ENCODE data around the gene MCM8.

Gene MCM8

GRCh38 chr20:5950271-5951031, at the start of gene MCM8, which contains the start of gene TRMT6:
MCM8 (plus strand) TSS chr20:5950652; CDS start chr20:5952016, 1,364 bp downstream.
TRMT6 (minus strand) TSS chr20:5950533; CDS start chr20:5950405, 128 bp downstream.
- peak; percentile 99 for DNase-seq

- DNase-seq = no peak
These were observed 49.5 kb upstream of the MCM8 start for GRCh38 chr20:5900908-5901307.

GRCh38 chr20:5908981-5909380, 41.5 kb upstream of the MCM8 start:
- DNase-seq = no peak

- no peak for DNase-seq
These were observed 40.3 kb upstream of the MCM8 start for GRCh38 chr20:5910186-5910585.

GRCh38 chr20:5913166-5913565, 37.3 kb upstream of the MCM8 start:
- no peak for DNase-seq

GRCh38 chr20:5914859-5915258, 35.6 kb upstream of the MCM8 start:
- no peak for DNase-seq

GRCh38 chr20:5918856-5919625, 31.4 kb upstream of the MCM8 start:
- peak; percentile 34 for DNase-seq

- DNase-seq = no peak
These were observed 30.6 kb upstream of the MCM8 start for GRCh38 chr20:5919626-5920544.

- no peak for DNase-seq
These were observed 29.9 kb upstream of the MCM8 start for GRCh38 chr20:5920581-5920980.

- no peak for DNase-seq
These were observed 27.0 kb upstream of the MCM8 start for GRCh38 chr20:5923493-5923892.

- DNase-seq = no peak
These were observed 24.9 kb upstream of the MCM8 start for GRCh38 chr20:5925551-5925950.

GRCh38 chr20:5927749-5928462, 22.5 kb upstream of the MCM8 start:
- no peak for DNase-seq

- no peak for DNase-seq
These were observed 21.4 kb upstream of the MCM8 start for GRCh38 chr20:5928836-5929715.

GRCh38 chr20:5931411-5931810, 19.0 kb upstream of the MCM8 start:
- DNase-seq = no peak

GRCh38 chr20:5932796-5933195, 17.7 kb upstream of the MCM8 start:
- no peak for DNase-seq

- peak; percentile 49 for DNase-seq
These were observed 16.5 kb upstream of the MCM8 start for GRCh38 chr20:5933802-5934436.

GRCh38 chr20:5935384-5935783, 15.1 kb upstream of the MCM8 start:
- no peak for DNase-seq

- DNase-seq = no peak
These were observed 14.2 kb upstream of the MCM8 start for GRCh38 chr20:5936238-5936637.

- no peak for DNase-seq
These were observed 11.9 kb upstream of the MCM8 start for GRCh38 chr20:5938456-5939029.

- DNase-seq = no peak
These were observed 4.5 kb upstream of the MCM8 start for GRCh38 chr20:5945963-5946362.
